Glomerular visceral epithelial cell (primary cell): Measurements from ENCODE around the gene ZNF462.

Experiments
- DNase-seq: peaks from one replicate; pipeline ENCODE4 v3.0.0-alpha.2; 2016; ENCODE audit errors: extremely low spot score

The ZNF462 gene

GRCh38 chr9:106861640-106862109 is 1.3 kb upstream of the ZNF462 start:
- DNase-seq: no peak

- DNase-seq: peak; percentile 57
Measured at GRCh38 chr9:106862110-106862820, 701 bp upstream of the ZNF462 start.

GRCh38 chr9:106864373-106865143 is 1.6 kb downstream of the ZNF462 start:
- peak; percentile 48 for DNase-seq

GRCh38 chr9:106866243-106866642 is 3.3 kb downstream of the ZNF462 start:
- no peak for DNase-seq

GRCh38 chr9:106867286-106867685 is 4.3 kb downstream of the ZNF462 start:
- no peak for DNase-seq

GRCh38 chr9:106868087-106868486 is 5.1 kb downstream of the ZNF462 start:
- DNase-seq: no peak

- DNase-seq: no peak
Measured at GRCh38 chr9:106868565-106868964, 5.6 kb downstream of the ZNF462 start.

- DNase-seq: no peak
Measured at GRCh38 chr9:106869028-106869427, 6.1 kb downstream of the ZNF462 start.

GRCh38 chr9:106869458-106869857 is 6.5 kb downstream of the ZNF462 start:
- no peak for DNase-seq

GRCh38 chr9:106872641-106873040 is 9.7 kb downstream of the ZNF462 start:
- DNase-seq: no peak

- no peak for DNase-seq
Measured at GRCh38 chr9:106874031-106874430, 11.1 kb downstream of the ZNF462 start.

GRCh38 chr9:106874652-106875051 is 11.7 kb downstream of the ZNF462 start:
- no peak for DNase-seq

GRCh38 chr9:106875529-106875928 is 12.6 kb downstream of the ZNF462 start:
- DNase-seq: no peak

- no peak for DNase-seq
Measured at GRCh38 chr9:106877345-106877744, 14.4 kb downstream of the ZNF462 start.

- DNase-seq: no peak
Measured at GRCh38 chr9:106878081-106878837, 15.3 kb downstream of the ZNF462 start.

GRCh38 chr9:106878934-106879333 is 16.0 kb downstream of the ZNF462 start:
- peak; percentile 88 for DNase-seq

GRCh38 chr9:106879439-106879882 is 16.5 kb downstream of the ZNF462 start:
- DNase-seq: no peak

GRCh38 chr9:106880081-106880480 is 17.1 kb downstream of the ZNF462 start:
- DNase-seq: no peak

- no peak for DNase-seq
Measured at GRCh38 chr9:106880863-106881262, 17.9 kb downstream of the ZNF462 start.

GRCh38 chr9:106883030-106883429 is 20.1 kb downstream of the ZNF462 start:
- peak; percentile 58 for DNase-seq

GRCh38 chr9:106883626-106884190 is 20.7 kb downstream of the ZNF462 start:
- DNase-seq: peak; percentile 52

- DNase-seq: peak; percentile 77
Measured at GRCh38 chr9:106885451-106885850, 22.5 kb downstream of the ZNF462 start.
